GM12878 (cell line): ENCODE results near the gene SCP2. TPM values are rescaled to one million over a fixed set of nuclear protein-coding genes. Genes with fewer than 3 reads are reported as not detected.

Experiments used
- ATAC-seq: fragments of 200-7000 bp; cut with Tn5 transposase; 3 replicates; pipeline ENCODE4 v1.9.1; 2020; ENCODE audit warnings: mild to moderate bottlenecking, moderate library complexity
- BruUV-seq: library from RNA; stranded (reverse); fragments of 400-500 nt; replicated peaks from 2 replicates; lab custom pipeline; 2021; lab: Mats Ljungman, UMichigan
- CTCF ChIA-PET: fragments of 300-600 bp; sonication (Branson Sonifier 250); formaldehyde crosslinking; extraction: SDS; loops from one replicate; lab custom pipeline; 2021; ENCODE audit warnings: inconsistent platforms; lab: Yijun Ruan, JAX
- POLR2A ChIA-PET: fragments of 350-600 bp; formaldehyde crosslinking; extraction: SDS; loops from one replicate; lab custom pipeline; 2021; ENCODE audit warnings: inconsistent platforms; lab: Charles Lee
- RAD21 ChIA-PET: fragments of 300-600 bp; sonication (Branson Sonifier 250); formaldehyde crosslinking; loops from one replicate; lab custom pipeline; 2023; ENCODE audit warnings: antibody characterized with exemption; ENCODE audit not compliant: unreplicated experiment; lab: Charles Lee
- SMC1A ChIA-PET: fragments of 300-600 bp; sonication (Branson Sonifier 250); formaldehyde crosslinking; loops from one replicate; lab custom pipeline; 2023; ENCODE audit not compliant: unreplicated experiment, uncharacterized antibody; lab: Charles Lee
- DNase-seq: peaks from one replicate; pipeline ENCODE4 v3.0.0-alpha.2; 2011; ENCODE audit warnings: low read depth, low spot score
- FAIRE-seq: peaks from 3 replicates; lab custom pipeline; 2011; peaks lifted over from hg19 to GRCh38; lab: Jason Lieb, UNC
- H2AFZ ChIP-seq: 2 replicates; pipeline ENCODE4 v1.6.0; 2011; ENCODE audit warnings: low read depth, low read length, control low read depth; ENCODE audit not compliant: control insufficient read depth
- H3K27ac ChIP-seq: 2 replicates; pipeline ENCODE4 v1.5.1; 2011; ENCODE audit warnings: control low read depth; ENCODE audit not compliant: control insufficient read depth, insufficient read depth
- H3K27me3 ChIP-seq, 2 experiments: replicated peaks in 1 of 2; 2 replicates each; pipeline versions ENCODE4 v1.6.0 to v1.6.1; 2011; ENCODE audit warnings: low read length in 1 of 2; ENCODE audit not compliant: control insufficient read depth in 2 of 2, insufficient read depth in 2 of 2
- H3K36me3 ChIP-seq, 2 experiments: 2 replicates each; pipeline ENCODE4 v1.5.1; 2011; ENCODE audit warnings: low read length in 1 of 2; ENCODE audit not compliant: control insufficient read depth in 2 of 2, insufficient read depth in 2 of 2
- H3K4me1 ChIP-seq: 2 replicates; pipeline ENCODE4 v1.6.1; 2011; ENCODE audit warnings: mild to moderate bottlenecking, low read length, moderate library complexity, mixed read lengths; ENCODE audit not compliant: control insufficient read depth, insufficient read depth
- H3K4me2 ChIP-seq: 2 replicates; pipeline ENCODE4 v1.6.0; 2011; ENCODE audit warnings: control low read depth; ENCODE audit not compliant: control insufficient read depth, insufficient read depth
- H3K4me3 ChIP-seq: fragments of 200-600 bp; sonication (generic); 2 replicates; pipeline ENCODE4 v1.5.1; 2016
- H3K79me2 ChIP-seq: 2 replicates; pipeline ENCODE4 v1.6.0; 2011; ENCODE audit warnings: low read length; ENCODE audit not compliant: control insufficient read depth, insufficient read depth
- H3K9ac ChIP-seq: 2 replicates; pipeline ENCODE4 v1.8.0; 2011; ENCODE audit warnings: low read length, control low read depth, mixed read lengths; ENCODE audit not compliant: control insufficient read depth, insufficient read depth
- H3K9me3 ChIP-seq: replicated peaks from 3 replicates; pipeline ENCODE4 v1.5.1; 2011; ENCODE audit warnings: mild to moderate bottlenecking, low read length; ENCODE audit not compliant: control insufficient read depth, insufficient read depth
- H4K20me1 ChIP-seq: 2 replicates; pipeline ENCODE4 v1.6.0; 2011; ENCODE audit not compliant: control insufficient read depth, insufficient read depth
- CBX3 ChIP-seq: fragments of 200-600 bp; sonication (generic); IDR thresholded peaks from 2 replicates; pipeline ENCODE4 v1.6.1; 2016; ENCODE audit warnings: low read depth, borderline replicate concordance
- CHD2 ChIP-seq: IDR thresholded peaks from 2 replicates; pipeline ENCODE4 v1.6.1; 2011; ENCODE audit warnings: low read depth, low read length, improper control_type of control experiment, borderline replicate concordance
- MLLT1 ChIP-seq: fragments of 450-650 bp; IDR thresholded peaks from 2 replicates; pipeline ENCODE4 v1.6.1; 2016; ENCODE audit warnings: mild to moderate bottlenecking
- MXI1 ChIP-seq: fragments of 150-350 bp; IDR thresholded peaks from 2 replicates; pipeline ENCODE4 v1.6.1; 2011; ENCODE audit warnings: low read depth, mild to moderate bottlenecking, inconsistent platforms, low read length, improper control_type of control experiment
- NFYA ChIP-seq: IDR thresholded peaks from 2 replicates; pipeline ENCODE4 v1.6.1; 2011; ENCODE audit warnings: low read depth, mild to moderate bottlenecking, low read length, improper control_type of control experiment, borderline replicate concordance
- RAD51 ChIP-seq: fragments of 450-650 bp; IDR thresholded peaks from 2 replicates; pipeline ENCODE4 v1.6.1; 2016; ENCODE audit warnings: moderate library complexity, mild to moderate bottlenecking, inconsistent platforms
- RBBP5 ChIP-seq: fragments of 200-600 bp; sonication (generic); conservative IDR thresholded peaks from 2 replicates; pipeline ENCODE4 v1.6.1; 2016
- RFX5 ChIP-seq: IDR thresholded peaks from 2 replicates; pipeline ENCODE4 v1.6.1; 2011; ENCODE audit warnings: low read depth, low read length, improper control_type of control experiment
- RUNX3 ChIP-seq: IDR thresholded peaks from 2 replicates; pipeline ENCODE4 v1.6.1; 2012; ENCODE audit warnings: low read length, inconsistent platforms
- SMAD1 ChIP-seq: fragments of 450-650 bp; IDR thresholded peaks from 2 replicates; pipeline ENCODE4 v1.6.1; 2018; ENCODE audit warnings: mild to moderate bottlenecking, low read depth; ENCODE audit not compliant: partially characterized antibody
- STAT1 ChIP-seq: fragments of 450-650 bp; conservative IDR thresholded peaks from 2 replicates; pipeline ENCODE4 v1.6.1; 2014; ENCODE audit warnings: antibody characterized with exemption, mild to moderate bottlenecking
- USF2 ChIP-seq: IDR thresholded peaks from 2 replicates; pipeline ENCODE4 v1.6.1; 2011; ENCODE audit warnings: low read depth, low read length, improper control_type of control experiment, borderline replicate concordance
- ZBTB4 ChIP-seq: fragments of 450-650 bp; formaldehyde crosslinking; IDR thresholded peaks from 2 replicates; pipeline ENCODE4 v1.4.0; 2022; ENCODE audit warnings: mild to moderate bottlenecking, moderate library complexity
- WGBS: methylation state at CpG from one replicate; pipeline ENCODE4 v1.1.6; 2016; ENCODE audit warnings: low lambda C conversion rate; ENCODE audit not compliant: insufficient replicate concordance, insufficient coverage; ENCODE audit errors: missing lambda C conversion rate; 5-methylcytosine and 5-hydroxymethylcytosine counted together
- in situ Hi-C: fragments of 300-500 bp; cut with MboI; formaldehyde crosslinking; loops from 9 replicates; pipeline ENCODE4 v1.14.3; 2018; ENCODE audit warnings: mixed read lengths
- intact Hi-C: fragments of 100-400 bp; cut with micrococcal nuclease; formaldehyde crosslinking; loops from one replicate; pipeline ENCODE4 v1.14.2; 2022; ENCODE audit not compliant: unreplicated experiment
- polyA plus RNA-seq, 11 experiments: library from polyadenylated mRNA; depleted of rRNA in 4 of 11; unstranded in 6 of 11; stranded (reverse) in 5 of 11; fragments of >200 nt; fragmentation: Nextera tagmentation in 4 of 11; fragmentation: Illumina TruSeq in 1 of 11; extraction: Ambion mirVana in 4 of 11; extraction: Trizol in 1 of 11; gene quantifications; 1 replicate in 1 of 11; 2 replicates in 10 of 11; pipeline versions ENCODE4 v1.2.1 to v1.2.3, GENCODE V29; 2011 to 2016; ENCODE audit warnings: inconsistent platforms in 2 of 11, missing spikeins in 2 of 11, low read depth in 1 of 11
- total RNA-seq, 4 experiments: library from RNA; depleted of rRNA in 3 of 4; stranded (reverse); fragments of >200 nt in 3 of 4; fragmentation: Illumina TruSeq in 1 of 4; extraction: Trizol in 1 of 4; gene quantifications; 2 replicates each; pipeline versions ENCODE4 v1.2.1 to v1.2.3, GENCODE V29; 2013 to 2021

SCP2 gene
- total and polyA plus RNA-seq, 10 of the 15 experiments (the other 5 are each of a cell fraction or from before 2014, with no cell fraction given): 74.3 to 327 (median 127) TPM

GRCh38 chr1:53085405-53085804 is 158.3 kb downstream of the SCP2 start:
- in situ Hi-C loops (no loop called here), intact Hi-C loops (no loop called here)
- Histone ChIP-seq H3K4me2 (no peak overlapping the region), H2AFZ (no peak overlapping the region), H3K27ac (no peak overlapping the region), H3K4me1 (no peaks in the 10 kb centered on the region), H3K36me3 (no peaks in the 10 kb centered on the region), H3K4me3 (no peak overlapping the region), H3K9ac (no peak overlapping the region), H3K27me3 (0 out of 4 replicates have a peak, but pooled peaks cover 0 to 2% of the 10 kb centered on the region in 2 experiments), H3K9me3 (no peaks in the 10 kb centered on the region), H3K79me2 (no peaks in the 10 kb centered on the region), H4K20me1 (no peaks in the 10 kb centered on the region)
- ChIA-PET RAD21 (no interaction called here), SMC1A (no interaction called here), CTCF (no interaction called here), POLR2A (interaction anchor here (1.0 kb wide), 1 partner anchor 19 kb away, joined by 3 read pairs; no protein-coding TSS in a partner anchor)
- BruUV-seq: no TSS peak
- no peak for DNase-seq
- WGBS: 42% methylated on average over 8 of the region's 8 CpGs
- no peak for ATAC-seq
- no peak for TF ChIP-seq MLLT1
- no peak for TF ChIP-seq RAD51
- TF ChIP-seq SMAD1: no peak
- TF ChIP-seq STAT1: no peak
- TF ChIP-seq RBBP5: no peak
- no peak for TF ChIP-seq RUNX3
- no peak for FAIRE-seq

DNA sequence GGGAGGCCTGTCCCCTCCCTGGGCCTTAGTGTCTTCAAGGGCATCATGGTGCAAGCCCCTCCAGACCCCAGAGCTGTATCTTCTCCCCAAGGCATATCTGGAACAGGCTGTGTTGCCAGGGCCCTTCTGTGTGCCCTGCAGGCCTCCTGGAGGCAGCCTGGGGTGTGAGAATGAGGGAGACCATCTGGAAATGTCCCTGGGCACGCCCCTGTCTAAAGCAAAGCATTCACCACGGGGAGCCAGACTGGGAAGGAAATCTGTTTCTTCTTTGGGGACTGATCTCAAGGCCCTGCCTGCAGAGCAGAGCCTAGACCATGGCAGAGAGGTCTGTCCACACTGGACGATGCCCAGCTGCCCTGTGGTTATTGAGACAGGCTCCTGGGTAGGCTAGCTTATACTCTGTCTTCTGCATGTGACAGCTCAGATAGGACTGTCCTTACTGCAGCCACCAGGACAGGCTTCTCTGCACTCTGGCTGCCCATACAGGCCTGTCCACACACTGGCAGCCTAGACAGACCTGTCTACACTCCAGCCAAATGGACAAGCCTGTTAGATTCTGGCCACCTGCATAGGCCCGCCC is 159.5 kb downstream of the SCP2 start:
- no peaks in the 10 kb centered on the region for H3K4me1 ChIP-seq
- no peaks in the 10 kb centered on the region for H3K9me3 ChIP-seq
- H3K27ac ChIP-seq: no peak overlapping the region
- H3K79me2 ChIP-seq: no peaks in the 10 kb centered on the region
- ChIA-PET CTCF (no interaction called here), SMC1A (no interaction called here), RAD21 (no interaction called here), POLR2A (no interaction called here)
- 11% methylated on average over 4 of the region's 4 CpGs for WGBS
- in situ Hi-C loops: no loop called here
- H3K9ac ChIP-seq: no peak overlapping the region
- no peaks in the 10 kb centered on the region for H3K36me3 ChIP-seq
- no peak for DNase-seq
- no TSS peak for BruUV-seq
- H3K4me2 ChIP-seq: no peak overlapping the region
- ATAC-seq: no peak
- H4K20me1 ChIP-seq: no peaks in the 10 kb centered on the region
- intact Hi-C loops: no loop called here
- no peak for FAIRE-seq
- 0 out of 4 replicates have a peak, but pooled peaks cover 0 to 2% of the 10 kb centered on the region in 2 experiments for H3K27me3 ChIP-seq
- no peak overlapping the region for H2AFZ ChIP-seq
- no peak overlapping the region for H3K4me3 ChIP-seq
- TF ChIP-seq ZBTB4 (CRISPR knock-in tag) (no peak), CBX3 (no peak), NFYA (no peak), USF2 (no peak), RFX5 (no peak), MXI1 (no peak), CHD2 (no peak)
